Middle frontal gyrus (tissue), 1 donor: Measurements from ENCODE around the gene STX16.

ENCODE experiments used
- DNase-seq: peaks from one replicate; pipeline ENCODE4 v3.0.0-alpha.2; 2015; ENCODE audit warnings: low spot score; ENCODE audit errors: extremely low spot score

STX16 gene

DNA sequence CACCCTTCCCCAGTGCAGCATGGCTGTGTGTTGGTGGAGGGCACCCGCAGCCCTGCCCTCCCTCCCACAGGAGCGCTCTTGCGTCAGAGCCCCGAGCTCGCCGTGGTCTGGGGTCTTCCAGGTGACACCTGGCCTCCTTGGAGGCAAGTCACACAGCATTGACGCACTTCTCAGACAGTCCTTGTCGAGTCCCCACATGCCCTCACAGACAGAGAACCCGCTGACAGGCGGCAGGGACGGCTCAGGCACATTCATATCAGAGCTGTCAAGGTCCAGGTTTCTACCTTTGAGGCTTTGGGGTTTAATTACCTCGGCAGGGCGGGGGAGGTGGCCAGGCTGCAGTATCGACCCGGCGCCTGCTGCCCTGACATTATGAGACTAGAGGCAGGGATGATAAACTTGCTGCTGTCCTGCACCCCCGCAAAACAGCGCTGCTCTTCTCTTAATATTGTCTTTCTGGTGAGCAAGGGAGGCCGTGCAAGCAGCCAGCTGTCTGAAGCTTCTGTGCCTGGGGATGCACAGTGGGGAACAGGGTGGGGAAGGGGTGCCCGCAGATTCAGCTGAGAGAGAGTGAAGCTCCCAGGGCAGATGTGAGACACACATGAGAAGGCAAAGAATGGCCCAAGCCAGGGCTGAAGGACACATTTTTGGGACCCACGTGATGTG lies 46.3 kb downstream of the STX16 start:
- DNase-seq = no peak

DNA sequence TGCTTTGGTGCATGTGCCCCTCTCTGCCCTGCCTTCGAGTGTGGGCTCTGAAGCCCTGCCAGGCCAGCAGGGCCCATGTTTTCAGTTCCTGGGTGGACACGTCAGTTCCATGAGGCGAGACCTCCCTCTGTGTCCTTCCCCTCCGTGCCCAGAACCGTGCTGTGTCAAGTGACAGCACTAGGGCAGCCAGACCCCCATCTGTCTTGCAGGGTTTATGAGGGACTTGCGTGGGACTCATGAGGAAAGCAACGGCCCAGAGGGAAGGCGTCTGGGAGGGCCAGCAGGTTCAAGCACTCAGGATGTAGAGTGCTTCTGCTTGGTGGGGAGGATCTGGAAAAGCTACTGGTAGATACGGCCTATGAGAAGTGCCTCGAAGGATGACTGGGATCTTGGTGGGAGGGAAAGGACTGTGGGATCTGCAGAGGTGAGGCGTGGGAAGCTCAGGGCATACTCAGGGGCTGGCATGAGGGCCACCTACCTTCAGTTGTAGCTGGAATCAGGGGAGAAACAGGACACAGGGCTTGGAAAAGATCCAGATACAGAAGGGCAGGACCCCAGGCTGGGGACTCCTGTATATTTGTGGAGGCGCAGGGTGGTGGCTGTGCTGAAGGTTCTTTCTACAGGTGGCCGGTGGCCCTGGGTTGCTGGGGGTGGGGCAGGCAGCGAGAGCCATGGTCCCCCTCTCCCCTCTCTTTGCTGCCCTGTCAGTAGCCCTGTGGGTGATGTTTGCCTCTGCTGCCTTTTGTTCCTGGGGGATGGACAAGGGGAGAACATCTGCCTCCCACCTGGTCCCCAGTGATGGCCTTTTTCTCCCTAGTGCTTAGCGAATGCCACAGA lies 47.0 kb downstream of the STX16 start:
- DNase-seq = no peak

DNA sequence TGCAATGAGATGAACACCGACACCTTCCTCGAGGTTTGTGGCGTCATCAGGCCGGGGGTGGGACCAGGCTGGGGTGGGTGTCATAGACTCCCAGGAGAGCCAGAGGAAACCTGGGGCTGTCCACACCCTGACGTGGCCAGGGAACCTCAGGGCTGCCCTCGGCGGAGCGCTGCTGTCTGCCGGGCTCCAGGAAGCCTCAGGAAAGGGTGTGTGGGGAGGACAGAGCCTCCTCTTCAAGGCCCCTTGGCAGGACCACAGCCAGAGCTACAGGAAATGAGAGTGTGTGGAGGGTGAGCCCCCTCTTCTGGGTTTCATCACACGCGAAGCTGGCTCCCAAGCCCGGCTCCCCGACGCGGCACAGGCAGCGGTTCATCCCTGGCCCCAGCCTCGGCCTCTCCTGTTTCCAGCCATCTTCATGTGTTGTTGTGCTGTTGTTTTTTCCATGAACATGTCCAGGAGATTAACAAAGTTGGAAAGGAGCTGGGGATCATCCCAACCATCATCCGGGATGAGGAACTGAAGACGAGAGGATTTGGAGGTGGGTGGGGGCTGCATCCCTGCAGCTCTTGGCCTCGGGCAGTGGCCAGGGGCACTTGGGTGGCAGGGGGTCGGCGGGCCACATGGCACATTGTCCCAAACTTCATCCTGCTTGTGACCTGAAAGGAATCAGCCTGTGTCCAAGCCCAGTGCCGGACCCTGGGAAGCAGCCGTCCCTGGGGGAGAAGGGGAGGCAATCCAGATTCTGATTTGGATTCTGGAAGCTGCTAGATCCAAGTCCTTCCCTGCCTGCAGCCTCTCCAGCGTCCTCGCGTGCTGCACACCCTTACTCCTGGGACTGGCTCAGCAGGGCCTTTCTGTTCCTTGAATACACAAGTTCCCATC lies 47.9 kb downstream of the STX16 start:
- DNase-seq = no peak

GRCh38 chr20:58699623-58700107 lies 48.6 kb downstream of the STX16 start:
- no peak for DNase-seq

DNA sequence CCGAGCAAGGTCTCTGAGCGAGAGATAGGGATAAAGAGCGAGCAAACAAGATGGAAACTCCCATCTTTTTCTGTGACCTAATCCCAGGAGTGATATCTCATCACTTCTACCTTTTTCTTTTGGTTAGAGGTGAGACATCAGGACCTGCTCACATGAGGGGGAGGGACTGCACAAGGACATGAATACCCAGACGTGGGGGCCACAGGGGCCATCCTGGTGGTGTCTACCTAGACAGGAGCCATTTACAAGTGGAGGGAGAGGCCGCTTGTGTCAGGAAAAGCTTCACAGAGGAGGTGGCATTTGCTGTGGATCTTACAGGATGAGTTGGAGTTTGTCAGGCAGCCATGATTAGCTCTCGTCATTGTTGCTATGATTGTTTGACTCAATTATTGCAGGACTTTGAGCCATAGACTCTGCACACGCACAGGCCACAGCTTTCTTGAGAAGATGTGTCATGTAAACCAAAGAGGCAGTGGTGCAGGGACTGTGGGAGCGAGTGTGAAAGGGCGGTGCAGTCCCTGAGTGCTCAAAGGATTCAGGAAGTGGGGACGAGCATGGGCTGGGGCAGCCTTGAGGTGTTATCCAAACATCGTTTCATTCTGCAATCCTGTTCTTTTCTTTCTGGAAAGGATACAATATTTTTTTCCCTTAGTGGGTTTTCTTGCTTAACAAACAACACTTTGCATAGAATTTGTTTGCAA lies 49.2 kb downstream of the STX16 start:
- DNase-seq = no peak

- DNase-seq = no peak
These were observed 49.7 kb downstream of the STX16 start for GRCh38 chr20:58700823-58701222.

DNA sequence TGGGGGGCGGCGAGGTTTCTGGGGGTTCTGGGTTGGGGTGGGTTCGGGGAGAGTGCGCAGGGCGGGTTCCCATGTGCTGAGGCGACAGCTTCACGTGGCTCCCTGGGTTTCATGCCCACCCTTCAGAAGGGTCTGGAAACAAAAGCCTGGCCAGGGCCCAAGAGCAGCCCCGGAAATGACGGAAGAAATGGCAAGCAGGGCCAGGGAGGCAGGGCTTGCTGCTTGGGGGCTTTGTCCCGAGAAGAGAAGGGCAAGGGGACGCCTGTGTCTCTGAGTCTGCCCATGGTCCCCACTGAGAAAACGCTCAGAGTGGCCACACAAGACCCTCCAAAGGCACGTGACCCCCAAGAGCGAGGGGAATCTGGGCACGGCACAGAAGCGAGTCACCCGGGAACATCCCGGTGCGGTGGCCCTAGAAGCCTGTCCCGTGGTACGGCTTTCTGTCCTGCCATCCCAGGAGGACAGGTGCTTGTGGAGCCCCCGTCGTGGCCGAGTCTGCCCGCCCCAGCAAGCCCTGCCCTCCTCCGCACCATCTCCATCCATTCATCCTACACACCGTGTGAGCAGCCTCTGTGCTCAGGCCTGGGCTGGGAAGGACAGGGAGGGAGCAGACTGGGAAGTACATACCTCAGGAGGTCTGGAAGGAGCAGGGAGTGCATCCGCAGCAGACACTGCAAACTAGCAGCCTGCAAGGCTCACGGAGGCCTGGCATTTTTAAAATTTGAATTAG lies 50.5 kb downstream of the STX16 start:
- no peak for DNase-seq

GRCh38 chr20:58702161-58702510 lies 51.1 kb downstream of the STX16 start:
- no peak for DNase-seq

GRCh38 chr20:58702859-58703648 lies 52.0 kb downstream of the STX16 start:
- DNase-seq = no peak

GRCh38 chr20:58703765-58704371 lies 52.8 kb downstream of the STX16 start:
- no peak for DNase-seq

- DNase-seq = no peak
These were observed 54.3 kb downstream of the STX16 start for GRCh38 chr20:58705208-58705926.

GRCh38 chr20:58706150-58706892 lies 55.2 kb downstream of the STX16 start:
- no peak for DNase-seq

DNA sequence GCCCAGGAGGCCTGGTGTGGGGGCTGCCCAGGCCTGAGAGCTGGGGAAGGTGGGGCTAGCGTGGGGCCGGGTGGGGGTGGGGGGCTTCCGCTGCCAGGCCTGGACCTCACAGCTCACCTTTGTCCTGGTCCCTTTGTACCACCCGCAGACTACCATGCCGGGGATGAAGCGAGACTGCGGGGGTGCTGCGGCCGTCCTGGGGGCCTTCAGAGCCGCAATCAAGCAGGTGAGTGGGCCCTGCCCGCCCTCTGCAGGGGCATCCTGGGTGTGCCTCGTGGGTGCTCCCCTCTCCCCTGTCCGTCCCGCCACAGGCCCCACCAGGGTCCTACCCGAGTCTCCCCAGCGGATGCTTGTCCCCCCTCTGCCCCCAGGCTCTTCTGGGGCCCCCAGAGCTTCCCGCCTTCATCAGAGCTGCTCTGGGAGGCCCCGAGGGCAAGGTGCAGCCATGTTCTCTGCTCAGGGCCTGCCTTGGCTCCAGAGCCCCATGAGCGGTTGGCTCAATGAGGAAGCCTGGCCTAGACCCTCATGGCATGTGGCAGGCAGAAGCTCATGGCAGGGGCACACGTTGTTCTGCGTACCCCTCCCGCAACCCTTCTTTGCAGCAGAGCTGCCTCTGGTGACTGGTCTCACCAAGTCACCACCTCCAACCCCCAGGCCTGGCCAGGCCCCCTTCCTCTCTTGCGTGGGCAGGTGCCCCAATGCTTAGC lies 56.0 kb downstream of the STX16 start:
- DNase-seq = no peak

- DNase-seq = no peak
These were observed 56.7 kb downstream of the STX16 start for GRCh38 chr20:58707770-58708169.

GRCh38 chr20:58708246-58708931 lies 57.3 kb downstream of the STX16 start:
- no peak for DNase-seq

DNA sequence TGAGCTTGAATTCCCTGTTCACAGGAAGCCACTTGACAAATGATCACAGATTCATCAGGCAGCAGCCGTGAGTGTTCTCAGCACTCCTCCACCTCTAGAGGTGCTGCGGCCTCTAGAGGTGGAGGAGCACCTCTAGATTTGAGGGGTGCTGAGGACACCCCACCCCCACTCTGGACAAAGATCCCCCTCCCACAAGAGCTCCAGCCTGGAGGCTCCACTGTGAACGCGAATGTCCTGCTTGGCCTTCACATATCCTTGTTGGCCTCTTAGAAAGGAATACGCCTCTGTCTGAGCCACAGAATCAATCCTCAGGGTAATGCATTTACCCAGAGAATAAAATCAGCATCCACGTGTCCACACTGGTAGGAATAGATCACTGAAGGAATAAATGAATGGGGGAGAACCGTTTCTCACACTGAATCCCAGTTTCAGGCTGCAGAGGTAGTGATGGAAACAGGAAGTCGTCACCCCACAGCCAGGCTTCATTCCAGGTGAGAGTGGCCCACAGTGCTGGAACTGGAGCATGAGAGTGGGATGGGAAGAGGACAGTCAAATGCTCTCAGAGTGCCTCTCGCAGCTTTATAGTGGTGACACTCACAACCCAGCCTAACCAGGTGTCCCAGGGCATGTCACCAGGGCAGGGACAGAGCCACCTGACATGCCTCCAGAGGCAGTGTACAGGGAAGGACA lies 58.1 kb downstream of the STX16 start:
- no peak for DNase-seq
